ENCODE measurements around the gene CNNM2. TPM values are rescaled to one million over a fixed set of nuclear protein-coding genes. Genes with fewer than 3 reads are reported as not detected.

CNNM2 gene
- total RNA-seq, 1 experiment from 2014 or later, result 23.1 TPM

DNA sequence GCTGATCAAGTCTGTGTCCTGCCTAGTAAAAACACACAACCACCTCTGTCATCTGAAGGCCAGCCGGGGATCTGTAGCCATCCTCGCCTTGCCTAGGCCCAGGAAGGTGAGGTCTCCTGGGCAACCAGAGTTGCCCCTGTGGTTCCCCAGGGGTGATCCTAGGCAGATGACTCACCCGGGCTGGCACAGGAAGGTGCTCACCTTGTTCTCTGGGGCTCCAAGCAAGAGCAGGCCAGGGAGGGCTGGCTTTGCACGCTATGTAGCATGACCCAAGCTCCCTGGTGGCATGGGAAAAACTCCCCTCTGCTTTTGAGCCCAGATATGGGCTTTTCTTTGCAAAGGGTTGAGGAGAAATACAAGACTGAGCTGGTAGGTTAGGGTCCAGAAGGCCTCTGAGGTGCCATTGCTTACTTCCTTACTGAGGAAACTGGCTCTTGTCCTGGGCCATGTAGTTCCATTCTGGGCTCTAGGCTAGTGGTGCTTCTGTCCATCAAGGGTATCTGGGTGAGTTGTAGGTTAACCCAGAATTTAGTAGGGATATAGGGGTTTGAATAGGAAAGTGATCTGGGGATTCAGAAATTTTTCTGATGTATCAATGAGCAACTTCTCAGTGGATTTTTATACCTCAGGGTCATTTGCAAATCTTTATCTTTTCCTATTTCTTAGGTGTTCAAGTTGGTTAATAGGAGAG is 162.9 kb downstream of the CNNM2 start:
- ChIA-PET RAD21 (ENCODE audit: low non-redundant PET in 1 of 2, low total read pairs in 2 of 2, uncharacterized antibody in 2 of 2, unreplicated experiment in 2 of 2) (no interaction called here), CTCF (interaction anchor here (1.6 kb wide), 1 partner anchor 163 kb away, joined by 8 read pairs; no protein-coding TSS in a partner anchor), POLR2A (no interaction called here)
- Histone ChIP-seq H3K9me2 (ENCODE audit: insufficient read depth) (no peaks in the 10 kb centered on the region), H3K27ac (ENCODE audit: low read depth, low read length) (no peak overlapping the region), H4K20me1 (ENCODE audit: insufficient read depth) (no peaks in the 10 kb centered on the region), H2AFZ (ENCODE audit: low read depth, low read length, poor library complexity, severe bottlenecking) (no peak overlapping the region), H3K9ac (ENCODE audit: low read length) (no peak overlapping the region), H3K27me3 (ENCODE audit: insufficient read depth, low read length) (no peaks in the 10 kb centered on the region), H3K4me1 (ENCODE audit: control insufficient read depth in 1 of 2, insufficient read depth in 2 of 2, low read length in 2 of 2) (peaks cover 0 to 5% of the 10 kb centered on the region in 2 experiments; a peak in 1 of 4 replicates), H3K9me3 (ENCODE audit: control insufficient read depth in 1 of 2, insufficient read depth in 1 of 2, low read depth in 1 of 2, low read length in 2 of 2) (no peaks in the 10 kb centered on the region), H3K4me3 (replicated peaks in 1 of 2; ENCODE audit: low read depth in 1 of 2, low read length in 2 of 2) (no peak overlapping the region), H3K79me2 (ENCODE audit: insufficient read depth, low read length) (no peaks in the 10 kb centered on the region), H3K4me2 (ENCODE audit: low read length) (no peak overlapping the region), H3K36me3 (ENCODE audit: control insufficient read depth in 1 of 2, insufficient read depth in 2 of 2, low read length in 2 of 2) (peaks cover 4 to 12% of the 10 kb centered on the region in 2 experiments; a peak in 2 of 4 replicates)
- no TSS peak for BruUV-seq (replicated peaks)
- DNase-seq (ENCODE audit: low read depth, low spot score) (no peak), ATAC-seq (peak; percentile 44)
- intact Hi-C loops (cut with micrococcal nuclease), result loop anchor here (5.0 kb wide), 1 partner anchor 161 kb away; no protein-coding TSS in a partner anchor
- TF ChIP-seq POLR2AphosphoS5 (IDR thresholded peaks at IDR 0.05; ENCODE audit: low read depth, low read length), result 0 out of 2 replicates have a peak, but pooled peaks have one; percentile 16
- TF ChIP-seq, protein P1, sequence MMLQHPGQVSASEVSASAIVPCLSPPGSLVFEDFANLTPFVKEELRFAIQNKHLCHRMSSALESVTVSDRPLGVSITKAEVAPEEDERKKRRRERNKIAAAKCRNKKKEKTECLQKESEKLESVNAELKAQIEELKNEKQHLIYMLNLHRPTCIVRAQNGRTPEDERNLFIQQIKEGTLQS (IDR thresholded peaks at IDR 0.05), result no peak
- TF ChIP-seq MAX (IDR thresholded peaks at IDR 0.05), result no peak
- TF ChIP-seq, protein P2, sequence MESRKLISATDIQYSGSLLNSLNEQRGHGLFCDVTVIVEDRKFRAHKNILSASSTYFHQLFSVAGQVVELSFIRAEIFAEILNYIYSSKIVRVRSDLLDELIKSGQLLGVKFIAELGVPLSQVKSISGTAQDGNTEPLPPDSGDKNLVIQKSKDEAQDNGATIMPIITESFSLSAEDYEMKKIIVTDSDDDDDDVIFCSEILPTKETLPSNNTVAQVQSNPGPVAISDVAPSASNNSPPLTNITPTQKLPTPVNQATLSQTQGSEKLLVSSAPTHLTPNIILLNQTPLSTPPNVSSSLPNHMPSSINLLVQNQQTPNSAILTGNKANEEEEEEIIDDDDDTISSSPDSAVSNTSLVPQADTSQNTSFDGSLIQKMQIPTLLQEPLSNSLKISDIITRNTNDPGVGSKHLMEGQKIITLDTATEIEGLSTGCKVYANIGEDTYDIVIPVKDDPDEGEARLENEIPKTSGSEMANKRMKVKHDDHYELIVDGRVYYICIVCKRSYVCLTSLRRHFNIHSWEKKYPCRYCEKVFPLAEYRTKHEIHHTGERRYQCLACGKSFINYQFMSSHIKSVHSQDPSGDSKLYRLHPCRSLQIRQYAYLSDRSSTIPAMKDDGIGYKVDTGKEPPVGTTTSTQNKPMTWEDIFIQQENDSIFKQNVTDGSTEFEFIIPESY (IDR thresholded peaks at IDR 0.05; ENCODE audit: extremely low read depth, insufficient replicate concordance, low read length), result no peak
- TF ChIP-seq CTCF (IDR thresholded peaks at IDR 0.05 in 2 of 3, conservative IDR thresholded peaks at IDR 0.05 in 1 of 3; ENCODE audit: borderline replicate concordance in 1 of 3, insufficient read depth in 1 of 3, low read depth in 2 of 3, low read length in 2 of 3), result no peak
- no peak for TF ChIP-seq TCF7L2 (IDR thresholded peaks at IDR 0.05; ENCODE audit: borderline replicate concordance, extremely low read depth, insufficient read depth, insufficient read length)
